Measurements from ENCODE around the gene KRTAP6-3. TPM values are rescaled to one million over a fixed set of nuclear protein-coding genes. Genes with fewer than 3 reads are reported as not detected.

Gene KRTAP6-3
- total and polyA plus RNA-seq, 2 experiments from 2014 or later: not detected

DNA sequence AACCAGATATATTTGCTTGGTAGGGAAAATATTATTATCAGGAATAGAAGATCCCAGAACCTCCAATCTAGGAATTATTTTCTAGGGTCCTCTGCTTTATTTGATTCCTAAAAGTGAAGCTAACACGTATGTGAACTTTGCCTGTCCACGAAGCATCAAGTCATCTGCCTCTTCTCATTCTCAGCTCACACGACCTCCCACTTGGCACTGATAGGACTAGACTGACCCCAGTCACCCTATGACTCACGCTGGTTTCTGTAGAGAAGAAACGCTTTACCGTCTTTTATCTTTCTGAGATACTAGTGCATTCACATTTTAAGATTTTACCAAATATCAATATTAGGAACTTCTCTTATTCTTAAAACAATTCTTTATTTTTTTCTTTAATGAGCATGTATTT, 29.2 kb upstream of the KRTAP6-3 start:
- no peak for DNase-seq (ENCODE audit: low spot score)
- TF ChIP-seq, protein P1, sequence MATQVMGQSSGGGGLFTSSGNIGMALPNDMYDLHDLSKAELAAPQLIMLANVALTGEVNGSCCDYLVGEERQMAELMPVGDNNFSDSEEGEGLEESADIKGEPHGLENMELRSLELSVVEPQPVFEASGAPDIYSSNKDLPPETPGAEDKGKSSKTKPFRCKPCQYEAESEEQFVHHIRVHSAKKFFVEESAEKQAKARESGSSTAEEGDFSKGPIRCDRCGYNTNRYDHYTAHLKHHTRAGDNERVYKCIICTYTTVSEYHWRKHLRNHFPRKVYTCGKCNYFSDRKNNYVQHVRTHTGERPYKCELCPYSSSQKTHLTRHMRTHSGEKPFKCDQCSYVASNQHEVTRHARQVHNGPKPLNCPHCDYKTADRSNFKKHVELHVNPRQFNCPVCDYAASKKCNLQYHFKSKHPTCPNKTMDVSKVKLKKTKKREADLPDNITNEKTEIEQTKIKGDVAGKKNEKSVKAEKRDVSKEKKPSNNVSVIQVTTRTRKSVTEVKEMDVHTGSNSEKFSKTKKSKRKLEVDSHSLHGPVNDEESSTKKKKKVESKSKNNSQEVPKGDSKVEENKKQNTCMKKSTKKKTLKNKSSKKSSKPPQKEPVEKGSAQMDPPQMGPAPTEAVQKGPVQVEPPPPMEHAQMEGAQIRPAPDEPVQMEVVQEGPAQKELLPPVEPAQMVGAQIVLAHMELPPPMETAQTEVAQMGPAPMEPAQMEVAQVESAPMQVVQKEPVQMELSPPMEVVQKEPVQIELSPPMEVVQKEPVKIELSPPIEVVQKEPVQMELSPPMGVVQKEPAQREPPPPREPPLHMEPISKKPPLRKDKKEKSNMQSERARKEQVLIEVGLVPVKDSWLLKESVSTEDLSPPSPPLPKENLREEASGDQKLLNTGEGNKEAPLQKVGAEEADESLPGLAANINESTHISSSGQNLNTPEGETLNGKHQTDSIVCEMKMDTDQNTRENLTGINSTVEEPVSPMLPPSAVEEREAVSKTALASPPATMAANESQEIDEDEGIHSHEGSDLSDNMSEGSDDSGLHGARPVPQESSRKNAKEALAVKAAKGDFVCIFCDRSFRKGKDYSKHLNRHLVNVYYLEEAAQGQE (IDR thresholded peaks at IDR 0.05; ENCODE audit: unreplicated experiment): no peak
- no peak for TF ChIP-seq STAT1 (IDR thresholded peaks at IDR 0.05; ENCODE audit: unreplicated experiment)
- TF ChIP-seq POLR2AphosphoS5 (IDR thresholded peaks at IDR 0.05; ENCODE audit: low read depth): no peak
- no peak for TF ChIP-seq CREB1 (CRISPR knock-in tag; IDR thresholded peaks at IDR 0.05; ENCODE audit: low read depth)
- Mint-ChIP-seq H3K36me3 (ENCODE audit: low read depth) (no peaks in the 10 kb centered on the region), H3K9me3 (no peaks in the 10 kb centered on the region), H3K4me1 (no peaks in the 10 kb centered on the region), H3K27me3 (ENCODE audit: insufficient read depth, low read depth, poor library complexity) (no peaks in the 10 kb centered on the region), H3K27ac (no peak overlapping the region; the same call in 1 of the 2 replicates), H3K4me3 (no peak overlapping the region)
- ATAC-seq: no peak
- no peaks in the 10 kb centered on the region for H3K27me3 ChIP-seq (ENCODE audit: insufficient read depth)
- H3K4me1 ChIP-seq (ENCODE audit: insufficient read depth): no peaks in the 10 kb centered on the region
- H3F3A ChIP-seq (replicated peaks; ENCODE audit: low read depth): no peaks in the 10 kb centered on the region
- no peak overlapping the region for H3K4me2 ChIP-seq
- H4K20me1 ChIP-seq (replicated peaks; ENCODE audit: insufficient read depth): no peaks in the 10 kb centered on the region
- no peaks in the 10 kb centered on the region for H3K9me2 ChIP-seq (ENCODE audit: insufficient read depth)
- no peak overlapping the region for H3K4me3 ChIP-seq
- H3K27ac ChIP-seq (ENCODE audit: low read depth): no peak overlapping the region
- H2AFZ ChIP-seq: no peak overlapping the region
- H3K36me3 ChIP-seq (ENCODE audit: insufficient read depth): no peaks in the 10 kb centered on the region
- no peaks in the 10 kb centered on the region for H3K79me2 ChIP-seq (replicated peaks; ENCODE audit: insufficient read depth)

DNA sequence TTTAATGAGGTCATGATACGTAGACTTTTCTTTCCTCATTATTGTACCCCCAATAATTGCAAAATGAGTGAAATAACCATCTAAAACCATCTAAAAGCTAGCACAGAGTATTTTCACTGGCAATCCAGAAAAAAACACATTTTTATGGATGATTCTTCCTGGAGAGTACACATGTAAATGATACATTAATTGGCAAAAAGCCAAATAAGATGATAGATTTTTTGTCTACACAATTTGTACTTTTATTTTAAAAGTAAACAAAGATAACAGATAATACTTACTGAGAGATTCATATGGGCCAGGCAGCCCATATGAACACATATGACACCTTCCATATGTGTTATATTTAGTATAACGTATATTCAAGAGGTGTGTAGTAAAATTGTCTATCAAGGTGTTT, 28.6 kb upstream of the KRTAP6-3 start:
- H3K36me3 ChIP-seq (ENCODE audit: insufficient read depth): no peaks in the 10 kb centered on the region
- Mint-ChIP-seq H3K4me3 (no peak overlapping the region), H3K9me3 (no peaks in the 10 kb centered on the region), H3K36me3 (ENCODE audit: low read depth) (no peaks in the 10 kb centered on the region), H3K27me3 (ENCODE audit: insufficient read depth, low read depth, poor library complexity) (no peaks in the 10 kb centered on the region), H3K27ac (no peak overlapping the region), H3K4me1 (no peaks in the 10 kb centered on the region)
- no peak for ATAC-seq
- H4K20me1 ChIP-seq (replicated peaks; ENCODE audit: insufficient read depth): no peaks in the 10 kb centered on the region
- H3K27me3 ChIP-seq (ENCODE audit: insufficient read depth): no peaks in the 10 kb centered on the region
- no peaks in the 10 kb centered on the region for H3K9me2 ChIP-seq (ENCODE audit: insufficient read depth)
- no peak overlapping the region for H3K4me2 ChIP-seq
- H3F3A ChIP-seq (replicated peaks; ENCODE audit: low read depth): no peaks in the 10 kb centered on the region
- no peak overlapping the region for H3K27ac ChIP-seq (ENCODE audit: low read depth)
- no peak for DNase-seq (ENCODE audit: low spot score)
- TF ChIP-seq POLR2AphosphoS5 (IDR thresholded peaks at IDR 0.05; ENCODE audit: low read depth): no peak
- no peak overlapping the region for H3K4me3 ChIP-seq
- no peaks in the 10 kb centered on the region for H3K79me2 ChIP-seq (replicated peaks; ENCODE audit: insufficient read depth)
- no peak overlapping the region for H2AFZ ChIP-seq
- no peaks in the 10 kb centered on the region for H3K4me1 ChIP-seq (ENCODE audit: insufficient read depth)

- H3K4me3 Mint-ChIP-seq: no peak overlapping the region
- no peaks in the 10 kb centered on the region for H3K79me2 ChIP-seq (replicated peaks; ENCODE audit: insufficient read depth)
- H3K4me1 ChIP-seq (ENCODE audit: insufficient read depth): no peaks in the 10 kb centered on the region
- no peaks in the 10 kb centered on the region for H3K9me3 Mint-ChIP-seq
- no peaks in the 10 kb centered on the region for H3K27me3 Mint-ChIP-seq (ENCODE audit: insufficient read depth, low read depth, poor library complexity)
- H3K4me1 Mint-ChIP-seq: no peaks in the 10 kb centered on the region; the same call in 2 of the 3 replicates
- ATAC-seq: no peak
- H4K20me1 ChIP-seq (replicated peaks; ENCODE audit: insufficient read depth): no peaks in the 10 kb centered on the region
- H3K9me2 ChIP-seq (ENCODE audit: insufficient read depth): peaks cover 7% of the 10 kb centered on the region
- H3K36me3 Mint-ChIP-seq (ENCODE audit: low read depth): no peaks in the 10 kb centered on the region
- no peak overlapping the region for H2AFZ ChIP-seq
- DNase-seq (ENCODE audit: low spot score): no peak
- H3K27ac Mint-ChIP-seq: no peak overlapping the region
- no peak overlapping the region for H3K4me2 ChIP-seq
- H3K27ac ChIP-seq (ENCODE audit: low read depth): no peak overlapping the region
- H3K4me3 ChIP-seq: no peak overlapping the region
- no peaks in the 10 kb centered on the region for H3K36me3 ChIP-seq (ENCODE audit: insufficient read depth)
- TF ChIP-seq CREB1 (CRISPR knock-in tag; IDR thresholded peaks at IDR 0.05; ENCODE audit: low read depth) (no peak), STAT1 (IDR thresholded peaks at IDR 0.05; ENCODE audit: unreplicated experiment) (no peak)
- no peaks in the 10 kb centered on the region for H3F3A ChIP-seq (replicated peaks; ENCODE audit: low read depth)
- H3K27me3 ChIP-seq (ENCODE audit: insufficient read depth): no peaks in the 10 kb centered on the region
Measured at GRCh38 chr21:30567617-30568016, 24.6 kb upstream of the KRTAP6-3 start.

Measured in GM23338 (cell line).